ENCODE data around the gene FBLN7. TPM values are rescaled to one million over a fixed set of nuclear protein-coding genes. Genes with fewer than 3 reads are reported as not detected.

The FBLN7 gene
- total RNA-seq, 1 experiment from 2014 or later = 0.70 TPM

- no peaks in the 10 kb centered on the region for H3F3A ChIP-seq (ENCODE audit: insufficient read depth, low read depth)
- no peaks in the 10 kb centered on the region for H3K36me3 ChIP-seq (ENCODE audit: low read depth)
- no TSS peak for BruUV-seq (replicated peaks)
- no peaks in the 10 kb centered on the region for H3K9me3 ChIP-seq (ENCODE audit: insufficient read depth, low read depth)
- H3K4me2 ChIP-seq = no peak overlapping the region
- H3K79me2 ChIP-seq (ENCODE audit: low read depth) = no peaks in the 10 kb centered on the region
- no peak for TF ChIP-seq EZH2 (IDR thresholded peaks at IDR 0.05; ENCODE audit: low read depth)
- no peak for TF ChIP-seq CTCF (conservative IDR thresholded peaks at IDR 0.05)
- no peaks in the 10 kb centered on the region for H3K9me2 ChIP-seq (ENCODE audit: insufficient read depth)
- H3K4me3 ChIP-seq = no peak overlapping the region
- no peak overlapping the region for H3K27ac ChIP-seq
- no peaks in the 10 kb centered on the region for H3K4me1 ChIP-seq (replicated peaks; ENCODE audit: insufficient read depth)
- DNase-seq = no peak
- POLR2A ChIA-PET (ENCODE audit: unreplicated experiment) = no interaction called here
- CTCF ChIA-PET = no interaction called here
- intact Hi-C loops (cut with micrococcal nuclease; ENCODE audit: unreplicated experiment) = no loop called here
- H2AFZ ChIP-seq = no peak overlapping the region
- H4K20me1 ChIP-seq (ENCODE audit: insufficient read depth) = no peaks in the 10 kb centered on the region
- H3K27me3 ChIP-seq (ENCODE audit: insufficient read depth, low read depth) = no peaks in the 10 kb centered on the region
Measured at GRCh38 chr2:112151701-112152440, 13.7 kb downstream of the FBLN7 start.

GRCh38 chr2:112152476-112153178 is 14.4 kb downstream of the FBLN7 start:
- Histone ChIP-seq H3K9me3 (ENCODE audit: insufficient read depth, low read depth) (no peaks in the 10 kb centered on the region), H3K27me3 (ENCODE audit: insufficient read depth, low read depth) (no peaks in the 10 kb centered on the region), H3K36me3 (ENCODE audit: low read depth) (no peaks in the 10 kb centered on the region), H3F3A (ENCODE audit: insufficient read depth, low read depth) (no peaks in the 10 kb centered on the region), H3K4me1 (replicated peaks; ENCODE audit: insufficient read depth) (no peaks in the 10 kb centered on the region), H3K9me2 (ENCODE audit: insufficient read depth) (no peaks in the 10 kb centered on the region), H4K20me1 (ENCODE audit: insufficient read depth) (no peaks in the 10 kb centered on the region), H2AFZ (no peak overlapping the region), H3K4me2 (no peak overlapping the region), H3K79me2 (ENCODE audit: low read depth) (no peaks in the 10 kb centered on the region), H3K27ac (no peak overlapping the region), H3K4me3 (no peak overlapping the region)
- intact Hi-C loops (cut with micrococcal nuclease; ENCODE audit: unreplicated experiment) = no loop called here
- BruUV-seq (replicated peaks) = no TSS peak
- CTCF ChIA-PET = no interaction called here
- DNase-seq = no peak
- TF ChIP-seq EZH2 (IDR thresholded peaks at IDR 0.05; ENCODE audit: low read depth) (no peak), CTCF (conservative IDR thresholded peaks at IDR 0.05) (no peak)
- POLR2A ChIA-PET (ENCODE audit: unreplicated experiment) = no interaction called here

GRCh38 chr2:112153179-112153490 is 14.9 kb downstream of the FBLN7 start:
- POLR2A ChIA-PET (ENCODE audit: unreplicated experiment) = no interaction called here
- intact Hi-C loops (cut with micrococcal nuclease; ENCODE audit: unreplicated experiment) = no loop called here

More at GRCh38 chr2:112153179-112153490, 14.9 kb downstream of the FBLN7 start:
- TF ChIP-seq CTCF (conservative IDR thresholded peaks at IDR 0.05) = no peak
- TF ChIP-seq EZH2 (IDR thresholded peaks at IDR 0.05; ENCODE audit: low read depth) = no peak
- Histone ChIP-seq H3K27ac (no peak overlapping the region), H3K27me3 (ENCODE audit: insufficient read depth, low read depth) (no peaks in the 10 kb centered on the region), H4K20me1 (ENCODE audit: insufficient read depth) (no peaks in the 10 kb centered on the region), H3K36me3 (ENCODE audit: low read depth) (no peaks in the 10 kb centered on the region), H3K4me3 (no peak overlapping the region), H2AFZ (no peak overlapping the region), H3K79me2 (ENCODE audit: low read depth) (no peaks in the 10 kb centered on the region), H3K9me3 (ENCODE audit: insufficient read depth, low read depth) (no peaks in the 10 kb centered on the region), H3K4me1 (replicated peaks; ENCODE audit: insufficient read depth) (no peaks in the 10 kb centered on the region), H3K9me2 (ENCODE audit: insufficient read depth) (no peaks in the 10 kb centered on the region), H3K4me2 (no peak overlapping the region), H3F3A (ENCODE audit: insufficient read depth, low read depth) (no peaks in the 10 kb centered on the region)
- BruUV-seq (replicated peaks) = no TSS peak
- no peak for DNase-seq
- CTCF ChIA-PET = no interaction called here

All from PC-9 (cell line).